Measurements from ENCODE around the gene SLC8A3. TPM values are rescaled to one million over a fixed set of nuclear protein-coding genes. Genes with fewer than 3 reads are reported as not detected.

SLC8A3 gene
- total and polyA plus RNA-seq, 12 donors, result 0.01 to 0.26 (median 0.14) TPM; not detected in 4

DNA sequence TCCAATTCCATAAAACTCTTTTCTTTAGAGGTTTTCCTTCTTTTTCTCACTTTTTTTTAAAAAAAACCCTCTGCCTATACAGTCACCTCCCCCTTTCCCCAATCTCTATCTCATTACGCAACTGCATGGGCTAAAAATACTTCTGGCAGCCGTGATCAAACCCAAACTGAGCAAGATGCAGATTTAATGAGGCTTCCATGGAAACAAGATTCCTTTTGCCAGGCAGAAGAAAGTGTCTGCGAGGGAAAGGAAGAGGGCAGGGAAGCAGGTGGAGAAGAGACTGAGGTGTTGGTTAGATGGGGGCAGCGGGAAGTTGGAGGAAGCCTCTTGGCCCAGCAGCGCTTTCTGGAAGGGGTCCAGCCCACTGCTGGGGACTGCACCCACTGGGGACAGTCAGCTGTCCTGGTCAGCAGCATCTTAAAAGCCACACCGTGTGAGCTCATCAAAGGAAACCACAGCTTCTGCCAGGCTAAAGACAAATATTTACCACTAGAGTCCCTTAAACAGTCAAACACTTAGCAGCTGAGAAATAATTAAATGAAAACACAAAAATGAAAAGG lies 90.4 kb downstream of the SLC8A3 start:
- peaks cover 0 to 9% (median 0%) of the 10 kb centered on the region in 9 donors for H3K4me1 ChIP-seq
- no peaks in the 10 kb centered on the region for H3K36me3 ChIP-seq
- peaks cover 0 to 80% (median 46%) of the 10 kb centered on the region in 7 donors for H3K27me3 ChIP-seq
- no peak overlapping the region for H3K4me3 ChIP-seq
- DNase-seq (no peak), ATAC-seq (no peak)
- WGBS, 2 donors, result 15 to 24% methylated on average over 6 of the region's 6 CpGs
- no peak overlapping the region for H3K27ac ChIP-seq
- intact Hi-C loops (cut with DNase I), result no loop called here
- TF ChIP-seq, protein P1, sequence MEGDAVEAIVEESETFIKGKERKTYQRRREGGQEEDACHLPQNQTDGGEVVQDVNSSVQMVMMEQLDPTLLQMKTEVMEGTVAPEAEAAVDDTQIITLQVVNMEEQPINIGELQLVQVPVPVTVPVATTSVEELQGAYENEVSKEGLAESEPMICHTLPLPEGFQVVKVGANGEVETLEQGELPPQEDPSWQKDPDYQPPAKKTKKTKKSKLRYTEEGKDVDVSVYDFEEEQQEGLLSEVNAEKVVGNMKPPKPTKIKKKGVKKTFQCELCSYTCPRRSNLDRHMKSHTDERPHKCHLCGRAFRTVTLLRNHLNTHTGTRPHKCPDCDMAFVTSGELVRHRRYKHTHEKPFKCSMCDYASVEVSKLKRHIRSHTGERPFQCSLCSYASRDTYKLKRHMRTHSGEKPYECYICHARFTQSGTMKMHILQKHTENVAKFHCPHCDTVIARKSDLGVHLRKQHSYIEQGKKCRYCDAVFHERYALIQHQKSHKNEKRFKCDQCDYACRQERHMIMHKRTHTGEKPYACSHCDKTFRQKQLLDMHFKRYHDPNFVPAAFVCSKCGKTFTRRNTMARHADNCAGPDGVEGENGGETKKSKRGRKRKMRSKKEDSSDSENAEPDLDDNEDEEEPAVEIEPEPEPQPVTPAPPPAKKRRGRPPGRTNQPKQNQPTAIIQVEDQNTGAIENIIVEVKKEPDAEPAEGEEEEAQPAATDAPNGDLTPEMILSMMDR (IDR thresholded peaks at IDR 0.05), result no peak
- H3K9me3 ChIP-seq, result no peaks in the 10 kb centered on the region

DNA sequence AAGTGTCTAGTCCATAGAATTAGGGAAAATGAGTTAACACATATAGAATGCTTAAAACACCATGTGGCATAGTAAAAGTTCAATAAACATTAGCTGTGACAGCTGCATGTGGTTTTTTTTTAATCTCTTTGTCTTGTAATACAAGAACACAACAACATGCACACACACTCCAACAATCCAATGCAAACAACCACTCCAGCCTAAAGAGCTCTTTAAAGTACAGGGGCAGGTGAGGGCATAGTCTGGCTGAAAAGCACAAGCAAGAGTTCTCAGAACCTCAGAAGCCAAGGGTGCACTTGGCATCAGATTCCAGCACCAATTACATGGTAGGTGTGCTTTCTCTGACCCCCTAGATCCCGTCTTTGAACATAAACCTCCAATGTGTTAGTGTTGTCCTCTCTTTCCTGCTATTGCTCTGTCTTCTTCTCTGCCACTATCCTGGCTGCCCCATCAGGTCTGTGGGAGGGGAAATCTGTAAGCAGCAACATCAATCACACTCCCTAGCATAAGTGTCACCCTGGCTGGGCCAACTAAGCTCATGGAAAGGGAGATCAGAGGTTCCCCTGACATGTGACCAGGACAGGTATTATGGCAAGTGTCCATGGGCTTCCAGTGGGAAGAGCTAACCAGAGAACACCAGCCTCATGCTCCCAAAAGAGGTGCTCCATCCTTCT lies 91.0 kb downstream of the SLC8A3 start:
- H3K4me3 ChIP-seq, result no peak overlapping the region
- peaks cover 0 to 79% (median 50%) of the 10 kb centered on the region in 7 donors for H3K27me3 ChIP-seq
- no peaks in the 10 kb centered on the region for H3K9me3 ChIP-seq
- ATAC-seq, result no peak
- no peak for DNase-seq
- WGBS, 2 donors, result 38 to 44% methylated on average over 1 of the region's 1 CpG
- no peaks in the 10 kb centered on the region for H3K36me3 ChIP-seq
- no peak overlapping the region for H3K27ac ChIP-seq
- H3K4me1 ChIP-seq, result peaks cover 0 to 9% (median 0%) of the 10 kb centered on the region in 9 donors
- TF ChIP-seq, protein P1 (IDR thresholded peaks at IDR 0.05), result no peak
- intact Hi-C loops (cut with DNase I), result no loop called here

DNA sequence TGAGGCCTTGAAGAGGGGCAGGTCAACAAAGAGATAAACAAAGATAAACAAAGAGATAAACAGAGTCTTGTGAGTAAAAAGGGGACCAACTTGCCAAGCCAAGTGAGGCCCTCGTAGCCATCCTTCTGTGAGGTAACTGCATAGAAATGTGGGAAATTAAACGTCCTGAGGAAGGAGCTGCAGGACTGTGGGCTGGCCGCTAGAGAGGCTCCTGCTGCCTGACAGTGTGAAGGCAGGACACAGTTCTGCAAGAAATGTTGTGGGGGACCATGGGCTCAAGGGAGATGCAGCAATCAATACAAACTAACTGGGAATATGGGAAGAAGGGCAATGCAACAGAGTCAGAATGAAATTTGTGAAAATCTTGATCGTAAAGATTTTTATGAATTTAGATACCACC lies 91.9 kb downstream of the SLC8A3 start:
- peaks cover 0 to 9% (median 0%) of the 10 kb centered on the region in 9 donors for H3K4me1 ChIP-seq
- H3K9me3 ChIP-seq, result no peaks in the 10 kb centered on the region
- H3K27ac ChIP-seq, result no peak overlapping the region
- intact Hi-C loops (cut with DNase I), result no loop called here
- TF ChIP-seq, protein P1 (IDR thresholded peaks at IDR 0.05), result peak in 1 of 9 donors; percentile 21
- no peak overlapping the region for H3K4me3 ChIP-seq
- peaks cover 0 to 74% (median 50%) of the 10 kb centered on the region in 7 donors for H3K27me3 ChIP-seq
- no peaks in the 10 kb centered on the region for H3K36me3 ChIP-seq
- DNase-seq (no peak), ATAC-seq (no peak)
- 27 to 29% methylated on average over 4 of the region's 4 CpGs for WGBS, 2 donors

DNA sequence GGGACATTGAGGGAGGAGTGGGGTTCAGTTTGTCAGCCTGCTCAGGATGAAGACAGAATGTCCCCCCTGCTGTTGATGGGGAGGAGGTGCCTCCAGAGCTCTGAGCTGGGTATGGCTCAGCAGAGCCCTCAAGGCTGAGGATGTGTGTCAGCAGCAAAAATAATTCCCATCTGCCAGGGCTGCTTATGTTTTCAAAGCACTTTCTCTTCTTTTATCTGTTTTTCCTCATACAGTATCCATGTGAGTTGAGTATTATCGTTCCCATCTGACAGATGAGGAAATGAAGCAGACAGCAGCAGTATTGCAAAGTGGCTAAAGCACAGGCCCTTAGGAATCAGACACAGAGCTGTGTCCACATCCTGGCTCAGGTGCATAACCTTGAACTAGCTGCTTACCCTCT lies 94.1 kb downstream of the SLC8A3 start:
- H3K4me1 ChIP-seq, result peaks cover 0 to 9% (median 0%) of the 10 kb centered on the region in 9 donors
- no peak overlapping the region for H3K4me3 ChIP-seq
- no peak overlapping the region for H3K27ac ChIP-seq
- H3K9me3 ChIP-seq, result no peaks in the 10 kb centered on the region
- peaks cover 0 to 68% (median 53%) of the 10 kb centered on the region in 7 donors for H3K27me3 ChIP-seq
- intact Hi-C loops (cut with DNase I), result no loop called here
- TF ChIP-seq, protein P1 (IDR thresholded peaks at IDR 0.05), result no peak
- no peak for ATAC-seq
- 42 to 50% methylated on average over 1 of the region's 1 CpG for WGBS, 2 donors
- no peak for DNase-seq
- H3K36me3 ChIP-seq, result no peaks in the 10 kb centered on the region

Measured in heart right ventricle (tissue), 16 donors.